ENCODE results near the gene PGAP2.
"Not testable (repeated sequence)": the region's sequence is repeated elsewhere in the genome, so short reads cannot be mapped to it uniquely, and the experiment has no call there.

Gene PGAP2

DNA sequence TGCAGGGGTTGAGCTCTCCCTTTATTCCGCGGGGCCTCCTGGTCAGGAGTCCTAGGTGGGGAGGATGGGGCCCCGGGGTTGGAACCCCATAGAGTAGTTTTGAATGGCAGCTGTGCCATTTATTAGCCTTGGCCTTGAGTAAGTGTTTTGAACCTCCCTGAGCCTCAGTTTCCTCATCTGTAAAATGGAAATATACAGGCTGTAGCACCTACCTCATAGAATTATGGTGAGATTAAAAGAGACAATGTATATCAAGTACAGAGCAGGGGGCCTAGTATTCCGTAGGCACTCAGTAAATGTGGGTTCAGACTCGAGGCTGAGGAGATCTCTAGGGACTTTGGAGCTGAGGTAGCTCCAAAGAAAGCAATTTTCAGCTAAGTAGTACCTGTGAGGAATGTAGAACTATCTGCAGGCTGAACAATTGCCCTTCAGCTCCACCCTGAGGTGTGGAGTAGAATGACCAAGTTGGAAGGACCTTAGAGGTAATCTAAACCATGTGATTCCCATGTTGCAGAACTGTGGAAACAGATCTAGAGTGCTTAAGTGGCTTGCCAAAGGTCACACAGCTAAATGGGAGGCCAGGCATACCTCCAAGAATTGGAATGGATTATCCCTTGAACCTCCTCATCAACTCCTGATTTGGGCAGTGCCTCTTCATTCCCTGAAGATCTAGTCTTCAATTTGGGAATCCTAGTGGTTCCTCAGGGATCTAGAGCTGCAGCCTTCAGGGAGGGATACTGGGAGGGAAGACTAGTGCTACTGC lies 682 bp downstream of the PGAP2 start:
- peak; percentile 50 for DNase-seq

DNA sequence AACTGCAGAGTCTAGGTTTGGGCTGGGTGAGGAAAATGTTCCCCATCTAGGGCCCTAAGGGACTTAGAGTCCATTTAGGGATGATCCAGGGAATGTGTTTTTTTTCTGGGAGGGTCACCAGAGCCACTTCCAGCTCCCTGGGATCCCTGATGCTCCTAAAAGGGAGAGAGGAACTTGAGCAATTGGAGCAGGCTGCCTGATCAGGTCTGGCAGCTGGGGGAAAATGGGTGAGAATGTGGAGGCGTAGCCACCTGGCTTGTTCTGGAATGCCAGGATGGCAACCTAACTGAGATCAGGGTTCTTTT lies 1.2 kb downstream of the PGAP2 start:
- no peak for DNase-seq

DNA sequence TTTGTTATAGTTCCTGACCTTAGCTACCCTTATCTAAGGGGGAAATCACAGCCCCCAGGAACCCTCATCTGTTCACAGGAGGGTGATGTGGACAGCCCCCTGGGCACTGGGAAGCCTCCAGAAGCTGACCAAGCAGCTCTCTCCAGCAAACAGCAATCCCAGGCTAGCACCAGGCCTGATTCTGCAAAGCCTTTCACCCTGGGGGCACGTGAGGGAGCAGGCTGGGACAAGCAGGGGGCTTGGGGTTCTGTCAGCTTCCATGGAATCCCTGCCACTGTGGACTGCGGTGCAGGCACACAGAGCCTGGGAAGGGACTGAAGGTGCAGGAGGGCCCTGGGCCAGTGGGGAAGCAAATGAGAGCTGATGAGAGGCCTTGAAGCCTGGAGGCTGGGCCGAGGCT lies 2.1 kb downstream of the PGAP2 start:
- DNase-seq, result no peak

DNA sequence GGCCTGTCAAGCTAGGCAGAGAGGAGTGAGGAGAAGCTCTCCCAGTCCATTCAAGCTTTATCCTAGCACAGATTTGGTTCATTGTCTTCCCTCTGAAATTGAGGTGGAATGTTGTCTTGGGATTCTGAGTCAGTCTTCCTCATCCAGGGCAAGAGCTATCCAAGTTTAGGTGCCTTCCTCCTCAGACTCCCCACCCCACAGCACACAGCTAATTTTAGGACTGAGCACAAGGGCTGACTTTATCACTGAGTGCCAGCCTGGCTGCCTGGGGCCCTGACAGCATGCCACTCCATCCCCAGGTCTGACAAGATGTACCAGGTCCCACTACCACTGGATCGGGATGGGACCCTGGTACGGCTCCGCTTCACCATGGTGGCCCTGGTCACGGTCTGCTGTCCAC lies 2.6 kb downstream of the PGAP2 start:
- no peak for DNase-seq

DNA sequence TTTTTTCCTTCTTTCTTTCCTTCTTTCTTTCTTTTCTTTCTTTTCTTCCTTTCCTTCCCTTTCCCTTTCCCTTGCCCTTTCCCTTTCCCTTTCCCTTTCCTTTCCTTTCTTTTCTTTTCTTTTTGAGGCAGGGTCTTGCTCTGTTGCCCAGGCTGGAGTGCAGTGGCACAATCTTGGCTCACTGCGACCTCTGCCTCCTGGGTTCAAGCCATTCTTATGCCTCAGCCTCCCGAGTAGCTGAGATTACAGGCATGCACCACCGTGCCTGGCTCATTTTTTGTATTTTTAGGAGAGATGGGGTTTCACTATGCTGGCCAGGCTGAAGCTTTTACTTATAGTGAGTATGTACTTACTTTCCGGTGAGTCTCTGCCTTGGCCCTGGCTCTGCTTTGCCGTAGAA lies 6.5 kb downstream of the PGAP2 start:
- not testable (repeated sequence) for DNase-seq

DNA sequence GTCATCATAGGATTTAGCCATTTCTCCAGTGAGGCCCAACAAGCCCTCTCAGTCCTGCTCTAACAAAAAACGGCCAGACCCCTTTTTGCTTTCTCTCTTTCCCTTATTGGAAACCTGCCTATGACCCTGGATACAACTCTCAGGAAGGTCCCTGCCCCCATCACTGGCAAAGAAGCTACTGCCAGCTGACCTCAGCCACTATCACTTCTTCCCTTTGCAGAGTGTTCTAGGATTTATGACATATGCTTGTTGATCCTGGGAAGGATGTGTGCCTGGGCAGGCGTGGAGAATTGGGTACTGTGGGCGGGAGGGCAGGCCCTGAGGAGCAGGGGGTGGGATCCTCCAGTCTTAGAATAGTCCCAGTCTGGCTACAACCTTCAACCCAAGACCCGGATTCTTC lies 7.5 kb downstream of the PGAP2 start:
- no peak for DNase-seq

DNA sequence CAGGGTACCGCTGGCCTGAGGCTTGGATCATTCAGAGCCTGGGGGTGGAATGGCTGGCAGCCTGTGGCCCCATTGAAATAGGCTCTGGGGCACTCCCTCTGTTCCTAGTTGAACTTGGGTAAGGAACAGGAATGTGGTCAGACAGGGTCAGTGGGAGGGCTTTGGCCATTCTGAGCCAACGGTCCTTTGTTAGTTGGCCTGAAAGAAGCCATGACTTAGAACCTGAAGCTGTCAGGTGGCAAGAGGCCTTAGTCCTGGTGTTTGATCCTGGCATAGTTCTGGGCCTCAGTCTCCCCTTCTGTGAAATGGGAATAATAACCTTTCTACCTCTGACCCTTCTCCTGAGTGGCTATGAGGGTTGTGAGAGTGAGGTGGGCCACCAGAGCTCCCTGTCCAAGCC lies 8.3 kb downstream of the PGAP2 start:
- DNase-seq, result no peak

DNA sequence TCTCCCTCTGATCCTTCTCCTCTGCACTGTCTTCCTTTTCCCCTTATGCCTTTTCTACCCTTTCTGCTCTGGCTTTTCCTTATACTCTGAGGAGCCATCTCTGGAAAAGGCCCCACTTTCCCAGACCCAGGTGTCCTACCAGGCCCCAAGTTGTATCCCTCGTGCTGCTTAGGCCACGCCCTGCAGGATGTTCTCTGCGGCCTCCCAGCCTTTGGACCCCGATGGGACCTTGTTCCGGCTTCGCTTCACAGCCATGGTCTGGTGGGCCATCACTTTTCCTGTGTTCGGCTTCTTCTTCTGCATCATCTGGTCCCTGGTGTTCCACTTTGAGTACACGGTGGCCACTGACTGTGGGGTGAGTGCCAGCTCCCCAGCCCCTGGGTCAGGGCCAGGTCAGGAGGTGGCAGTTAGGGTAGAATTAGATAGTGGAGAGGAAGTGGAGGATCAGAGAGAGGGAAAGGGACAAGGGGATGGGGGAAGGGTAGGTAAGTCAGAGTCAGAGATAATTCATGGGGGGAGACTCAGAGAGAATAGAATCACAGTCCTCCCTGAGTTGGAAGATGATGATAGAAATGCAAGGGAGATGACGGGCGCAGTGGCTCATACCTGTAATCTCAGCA lies 8.9 kb downstream of the PGAP2 start:
- DNase-seq, result no peak

DNA sequence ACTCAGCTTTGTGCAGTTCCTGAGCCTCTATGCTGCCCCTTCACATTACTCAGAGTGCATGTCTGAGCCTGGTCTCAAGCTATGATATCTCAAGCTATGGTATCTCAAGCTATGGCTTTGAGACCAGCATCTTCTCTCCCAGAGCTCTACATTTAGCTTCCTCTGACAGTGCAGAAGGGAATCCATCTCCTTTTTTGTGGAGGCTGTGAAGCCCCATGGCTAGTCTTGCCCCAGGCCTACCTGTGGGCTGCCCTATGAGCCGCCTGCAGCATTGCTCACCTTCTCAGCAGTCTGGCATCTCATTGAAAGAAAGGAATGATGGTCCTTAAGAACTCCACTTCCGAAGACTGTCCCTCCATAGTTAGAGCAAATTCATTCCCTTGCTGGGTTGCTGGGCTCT lies 12.6 kb downstream of the PGAP2 start:
- no peak for DNase-seq

DNA sequence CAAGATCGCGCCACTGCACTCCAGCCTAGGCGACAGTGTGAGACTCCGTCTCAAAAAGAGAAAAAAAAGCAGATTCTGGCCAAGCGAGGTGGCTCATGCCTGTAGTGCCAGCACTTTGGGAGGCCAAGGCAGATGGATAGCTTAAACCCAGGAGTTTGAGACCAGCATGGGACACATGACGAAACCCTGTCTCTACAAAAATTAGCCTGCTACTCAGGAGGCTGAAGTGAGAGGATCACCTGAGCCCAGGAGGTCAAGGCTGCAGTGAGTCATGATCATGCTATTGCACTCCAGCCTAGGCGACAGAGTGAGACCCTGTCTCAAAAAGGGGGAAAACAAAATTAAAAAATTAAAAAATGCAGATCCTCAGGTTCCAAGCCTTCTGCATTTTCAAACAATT lies 14.0 kb downstream of the PGAP2 start:
- no peak for DNase-seq

DNA sequence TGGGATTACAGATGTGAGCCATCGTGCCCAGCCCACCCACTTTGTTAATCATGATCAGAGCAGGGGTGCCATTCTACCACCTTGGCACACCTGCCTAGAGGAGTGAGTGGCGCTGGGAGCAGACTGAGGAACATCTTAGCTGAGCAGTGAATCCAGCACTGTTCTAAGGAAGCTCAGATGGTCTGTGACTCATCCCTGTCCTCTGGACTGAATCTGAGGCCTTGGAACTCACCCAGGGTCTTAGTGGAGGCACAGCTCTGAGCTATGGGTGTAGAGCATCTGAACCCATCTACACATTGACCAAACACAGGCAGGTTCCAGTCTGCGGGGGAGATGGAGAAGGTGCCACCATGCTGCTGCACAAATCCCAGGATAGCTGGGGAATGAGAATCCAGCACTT lies 14.9 kb downstream of the PGAP2 start:
- DNase-seq, result peak; percentile 64

DNA sequence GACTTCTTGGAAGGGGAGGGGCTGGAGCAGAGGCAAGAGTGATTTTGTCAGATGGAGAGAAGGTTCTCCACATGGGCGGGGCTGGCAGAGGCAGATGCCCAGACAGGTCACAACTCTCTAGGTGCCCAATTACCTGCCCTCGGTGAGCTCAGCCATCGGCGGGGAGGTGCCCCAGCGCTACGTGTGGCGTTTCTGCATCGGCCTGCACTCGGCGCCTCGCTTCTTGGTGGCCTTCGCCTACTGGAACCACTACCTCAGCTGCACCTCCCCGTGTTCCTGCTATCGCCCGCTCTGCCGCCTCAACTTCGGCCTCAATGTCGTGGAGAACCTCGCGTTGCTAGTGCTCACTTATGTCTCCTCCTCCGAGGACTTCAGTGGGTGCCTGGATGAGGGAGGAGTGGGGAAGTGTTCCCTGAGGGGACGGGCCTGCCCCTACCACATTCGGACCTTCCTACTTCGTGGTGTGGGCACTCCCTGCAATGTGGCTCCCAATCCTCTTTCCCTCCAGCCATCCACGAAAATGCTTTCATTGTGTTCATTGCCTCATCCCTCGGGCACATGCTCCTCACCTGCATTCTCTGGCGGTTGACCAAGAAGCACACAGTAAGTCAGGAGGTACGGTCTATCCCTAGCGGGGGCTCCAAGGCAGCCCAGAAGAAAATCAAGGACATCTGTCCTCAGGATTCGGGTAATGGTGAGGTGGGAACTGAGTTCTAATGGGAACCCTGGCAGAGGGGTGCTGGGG lies 15.6 kb downstream of the PGAP2 start:
- DNase-seq, result no peak

DNA sequence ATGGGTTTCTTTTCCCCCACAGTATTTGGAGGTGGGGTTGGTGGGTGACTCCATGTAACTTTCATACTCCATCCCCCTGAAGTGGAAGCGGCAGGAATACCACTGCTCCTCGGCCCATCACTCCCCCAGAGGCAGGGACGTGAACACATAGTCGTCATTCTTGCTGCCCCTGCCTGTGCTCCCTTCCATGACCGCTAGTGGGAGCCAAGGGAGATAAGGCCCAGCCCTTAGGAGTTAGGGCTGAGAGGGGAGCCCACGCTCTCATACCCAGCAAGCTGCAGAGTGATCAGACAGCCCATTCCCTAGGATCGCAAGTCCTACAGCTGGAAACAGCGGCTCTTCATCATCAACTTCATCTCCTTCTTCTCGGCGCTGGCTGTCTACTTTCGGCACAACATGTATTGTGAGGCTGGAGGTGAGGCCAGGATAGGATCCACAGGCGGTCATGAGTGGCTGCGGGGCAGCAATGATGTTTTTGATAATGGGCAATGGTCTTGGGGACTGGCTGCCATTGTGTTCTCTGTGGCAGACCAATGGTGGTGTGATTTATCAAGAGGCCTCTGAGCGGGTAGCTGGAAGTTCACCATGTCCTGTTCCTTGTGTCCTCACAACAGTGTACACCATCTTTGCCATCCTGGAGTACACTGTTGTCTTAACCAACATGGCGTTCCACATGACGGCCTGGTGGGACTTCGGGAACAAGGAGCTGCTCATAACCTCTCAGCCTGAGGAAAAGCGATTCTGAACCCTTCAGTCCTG lies 16.5 kb downstream of the PGAP2 start:
- peak; percentile 47 for DNase-seq

DNA sequence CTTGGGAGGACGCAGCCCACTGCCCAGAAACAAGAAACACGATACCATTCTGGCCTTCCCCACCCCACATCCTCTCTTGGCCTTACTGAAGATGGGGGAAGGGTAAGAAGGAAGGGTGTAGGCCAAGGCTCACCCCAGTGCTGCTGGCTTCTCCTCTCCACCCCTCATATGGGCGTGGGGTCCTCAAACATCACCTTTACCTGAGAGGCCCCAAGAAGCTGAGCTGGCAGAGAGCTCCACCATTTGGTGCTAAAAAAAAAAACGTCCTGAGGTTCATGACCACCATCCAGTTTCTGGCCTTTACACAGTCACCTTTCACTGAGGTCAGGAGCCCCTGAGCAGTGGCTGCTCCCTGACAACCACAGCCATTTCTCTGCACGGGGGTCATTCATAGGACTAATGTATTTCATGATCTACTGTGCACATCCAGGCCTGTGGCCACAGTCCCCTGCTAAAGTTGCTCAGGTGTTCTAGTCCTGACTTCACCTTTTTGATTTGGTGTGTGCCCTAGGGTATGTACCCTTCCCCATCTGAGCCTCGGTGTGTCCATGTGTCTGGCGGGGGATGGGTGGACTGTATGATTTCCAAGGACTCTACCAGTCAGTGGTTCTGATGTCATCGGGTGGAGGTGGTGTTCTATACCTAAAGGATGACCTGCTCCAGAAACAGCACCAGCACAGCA lies 17.3 kb downstream of the PGAP2 start:
- no peak for DNase-seq

DNA sequence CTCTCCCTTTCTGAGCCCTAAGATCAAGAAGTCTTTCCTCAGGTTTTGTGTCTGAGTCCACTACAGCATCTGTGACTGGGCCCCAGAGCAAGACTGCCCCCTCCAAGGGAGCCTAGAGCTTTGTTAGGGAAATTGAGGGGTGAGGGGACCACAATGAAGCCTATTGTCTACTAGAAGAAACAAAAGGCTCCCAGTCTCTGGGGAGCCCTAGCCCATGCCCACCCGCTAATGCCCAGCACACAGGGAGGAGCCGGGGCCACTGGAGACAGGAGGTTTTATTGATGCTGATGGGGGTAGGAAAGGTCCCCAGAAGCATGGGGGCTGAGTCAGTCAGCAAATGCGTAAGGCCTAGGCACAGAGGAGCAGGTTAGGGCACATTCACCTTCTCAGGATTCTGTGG lies 18.4 kb downstream of the PGAP2 start:
- no peak for DNase-seq

DNA sequence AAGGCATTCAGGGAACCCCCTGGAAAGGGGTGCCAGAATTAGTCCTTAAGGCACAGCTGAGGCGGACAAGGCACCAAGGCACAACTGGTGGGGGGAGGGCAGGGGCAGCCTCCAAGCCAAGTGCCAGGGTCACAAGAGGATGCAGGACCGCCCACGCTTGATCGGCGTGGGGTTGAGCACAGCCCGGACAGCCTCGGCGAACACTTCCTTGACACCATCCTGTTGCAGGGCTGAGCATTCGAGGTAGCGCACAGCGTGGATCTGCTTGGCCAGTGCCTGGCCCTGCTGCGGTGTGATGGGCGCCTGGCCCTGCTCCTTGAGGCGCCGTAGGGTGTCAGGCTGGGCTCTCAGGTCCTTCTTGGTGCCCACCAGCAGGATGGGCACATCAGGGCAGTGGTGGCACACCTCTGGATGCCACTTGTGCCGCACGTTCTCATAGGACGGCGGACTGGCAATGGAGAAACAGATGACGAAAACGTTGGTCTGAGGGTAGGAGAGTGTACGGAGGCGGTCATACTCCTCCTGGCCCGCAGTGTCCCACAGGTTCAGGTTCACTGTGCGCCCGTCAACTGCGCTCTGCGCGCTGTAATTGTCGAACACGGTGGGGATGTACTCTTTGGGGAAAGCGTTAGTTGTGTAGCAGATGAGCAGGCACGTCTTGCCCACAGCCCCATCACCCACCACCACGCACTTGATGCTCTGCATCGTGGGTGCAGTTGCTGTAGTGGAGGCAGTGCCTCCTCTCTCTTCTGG lies 19.2 kb downstream of the PGAP2 start:
- DNase-seq, result no peak

DNA sequence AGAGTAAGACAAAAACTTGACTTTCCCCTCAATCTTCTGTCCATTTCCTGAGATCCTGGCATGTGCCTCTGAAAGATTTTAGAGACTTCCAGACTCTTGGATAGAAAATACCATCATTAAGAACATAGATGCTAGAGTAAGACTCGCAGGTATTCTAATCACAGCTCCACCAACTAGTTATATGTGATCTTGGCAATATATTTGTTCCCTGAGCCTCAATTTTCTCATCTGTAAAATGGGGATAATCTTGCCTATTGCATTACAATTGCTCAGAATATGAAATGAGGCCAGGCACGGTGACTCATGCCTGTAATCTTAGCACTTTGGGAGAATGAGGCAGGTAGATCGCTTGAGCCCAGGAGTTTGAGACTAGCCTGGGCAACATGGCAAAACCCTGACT lies 21.7 kb downstream of the PGAP2 start:
- DNase-seq, result no peak

DNA sequence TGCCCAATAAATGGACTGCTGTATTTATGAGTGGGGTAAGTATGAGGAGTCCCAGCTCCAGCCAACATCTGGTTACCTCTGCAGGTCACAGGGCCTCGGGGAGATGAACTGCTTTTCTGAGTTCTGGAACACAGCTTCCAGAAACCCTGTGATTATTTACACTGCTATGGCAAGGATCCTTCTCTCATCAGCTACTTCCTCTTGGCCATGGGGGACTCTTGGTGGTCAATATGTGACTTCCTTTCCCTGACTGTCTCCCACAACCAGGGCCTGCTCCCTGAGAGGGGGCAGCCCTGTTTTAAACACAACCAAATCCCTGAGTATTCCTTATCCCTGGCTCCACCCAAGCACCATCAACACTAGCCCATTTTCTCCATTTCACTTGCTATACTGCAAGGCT lies 22.4 kb downstream of the PGAP2 start:
- DNase-seq, result no peak

DNA sequence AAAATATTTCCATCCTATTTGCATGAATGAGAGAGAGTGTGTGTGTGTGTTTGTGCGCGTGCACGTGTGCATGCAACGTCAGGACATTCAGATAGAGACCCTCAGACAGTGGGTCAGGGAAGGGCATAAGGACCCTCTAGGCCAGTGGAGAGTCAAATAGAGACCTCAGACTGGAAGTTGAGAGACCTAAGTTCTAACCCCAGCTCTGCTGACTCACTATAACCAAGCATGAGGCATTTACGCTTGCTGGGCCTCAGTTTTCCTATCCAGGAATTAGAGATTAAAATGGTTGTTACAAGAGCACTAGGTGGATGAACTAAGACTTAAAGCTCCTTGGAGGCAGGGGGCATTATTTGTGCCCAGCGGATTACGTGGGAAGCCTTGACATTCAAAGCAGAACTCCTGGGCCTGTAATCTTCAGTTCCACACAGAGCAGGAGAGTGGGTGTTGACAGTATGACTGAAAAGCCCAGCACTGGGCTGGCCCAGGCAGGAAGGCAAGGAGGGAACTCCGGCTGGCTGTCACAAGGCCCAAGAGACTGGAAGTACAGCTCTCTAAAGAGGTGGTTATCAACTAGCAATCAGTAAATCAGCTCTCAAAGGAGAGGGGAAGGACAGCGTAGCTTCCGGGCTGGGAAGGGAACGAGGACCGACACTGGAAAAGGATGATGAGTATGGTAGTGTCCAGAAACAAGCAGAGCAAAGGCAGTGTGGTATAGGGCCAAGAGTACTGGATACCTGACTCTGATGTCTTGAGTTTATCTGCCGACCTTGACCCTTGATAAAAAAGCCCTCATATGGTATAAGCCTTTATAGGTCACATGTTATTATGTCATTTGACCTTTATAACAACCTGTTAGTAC lies 23.2 kb downstream of the PGAP2 start:
- no peak for DNase-seq

DNA sequence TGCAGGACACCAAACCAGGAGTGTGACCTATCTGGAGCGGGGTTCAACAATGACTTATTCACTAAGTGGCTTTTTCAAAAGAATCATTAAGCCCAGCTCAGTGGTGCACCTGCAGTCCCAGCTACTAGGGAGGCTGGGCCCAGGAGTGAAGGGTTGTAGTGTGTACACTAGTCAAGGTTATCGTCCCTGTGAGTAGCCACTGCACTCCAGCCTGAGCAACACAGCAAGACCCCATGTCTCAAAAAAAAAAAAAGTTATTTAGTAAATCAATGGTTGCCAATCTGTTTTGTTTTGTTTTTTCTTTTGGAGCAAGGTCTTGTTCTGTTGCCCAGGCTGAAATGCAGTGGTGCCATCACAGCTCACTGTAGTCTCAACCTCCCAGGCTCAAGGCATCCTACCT lies 24.5 kb downstream of the PGAP2 start:
- DNase-seq, result no peak

DNA sequence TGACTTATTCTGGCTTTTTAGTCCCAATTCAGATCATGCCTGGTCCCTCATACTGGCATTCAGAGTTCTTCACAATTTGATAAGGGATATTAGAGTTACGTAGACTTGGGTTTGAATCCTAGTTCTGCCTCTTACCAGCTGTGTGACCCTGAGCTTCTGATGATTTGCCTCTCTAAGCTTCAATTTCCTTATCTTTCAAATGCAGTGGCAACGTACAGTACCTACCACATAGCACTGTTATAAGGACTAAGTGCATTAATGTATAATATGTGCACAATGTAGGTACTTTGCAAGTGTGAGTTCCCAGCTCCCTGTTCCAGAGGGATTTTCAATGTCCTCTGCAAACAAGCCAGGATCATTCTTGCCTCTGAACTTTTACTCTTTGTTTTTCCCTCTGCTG lies 25.1 kb downstream of the PGAP2 start:
- no peak for DNase-seq

DNA sequence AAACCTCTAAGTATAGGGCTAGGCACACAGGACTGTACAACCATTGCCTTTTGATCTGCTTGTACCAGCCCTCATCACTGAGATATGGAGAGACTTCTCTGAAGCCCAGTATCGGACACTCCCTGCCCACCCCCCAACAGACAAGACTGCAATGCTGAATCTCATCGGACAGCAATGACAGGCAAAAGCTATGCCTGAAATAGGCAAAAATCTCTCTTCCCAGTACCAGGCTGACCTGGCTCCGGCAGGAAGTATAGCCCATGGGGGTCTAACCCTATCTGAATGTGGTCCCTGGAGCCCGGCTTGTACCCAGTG lies 25.9 kb downstream of the PGAP2 start:
- DNase-seq, result no peak
